GM21360 (cell line): ENCODE data around the gene SEM1.
"Not testable (repeated sequence)": the region's sequence is repeated elsewhere in the genome, so short reads cannot be mapped to it uniquely, and the experiment has no call there.

Source experiments
- ATAC-seq: cut with Tn5 transposase; IDR thresholded peaks from one replicate; pipeline ENCODE4 v1.9.1; 2021; ENCODE audit warnings: mild to moderate bottlenecking, moderate library complexity; ENCODE audit not compliant: unreplicated experiment

The SEM1 gene

GRCh38 chr7:96707901-96708774 is 1.5 kb downstream of the SEM1 start:
- ATAC-seq, result no peak

- no peak for ATAC-seq
Observed at GRCh38 chr7:96701258-96701657, 8.4 kb downstream of the SEM1 start.

- no peak for ATAC-seq
Observed at GRCh38 chr7:96700516-96700915, 9.1 kb downstream of the SEM1 start.

DNA sequence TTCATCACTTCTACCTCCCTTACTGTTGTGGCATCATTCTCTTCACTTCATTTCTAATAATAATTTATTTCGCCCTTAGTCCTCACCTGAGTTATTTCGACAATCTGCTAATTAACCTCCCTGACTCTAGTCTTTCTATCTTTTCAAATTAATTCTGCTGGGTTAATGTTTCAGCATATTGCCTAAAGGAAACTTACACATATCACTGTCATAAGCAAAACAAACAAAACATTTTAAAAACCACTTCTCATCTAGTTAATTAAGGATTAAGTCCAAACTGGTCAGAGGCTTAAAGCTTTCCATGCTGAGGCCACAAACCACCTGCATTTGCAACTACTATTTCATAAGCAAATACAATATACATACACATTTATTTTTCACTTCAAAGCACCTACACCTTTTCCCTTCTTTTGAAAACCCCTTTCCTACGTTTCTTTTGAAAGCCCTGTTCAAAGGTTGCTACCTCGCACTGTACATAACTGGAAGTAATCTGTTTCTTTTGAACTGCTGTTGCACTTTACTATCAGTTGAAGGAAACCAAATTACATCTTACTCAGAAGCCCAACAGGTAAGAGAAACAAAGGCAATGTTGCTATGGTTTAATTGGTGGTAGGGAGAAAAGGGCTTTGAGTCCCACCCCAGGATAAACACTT is 10.3 kb downstream of the SEM1 start:
- no peak for ATAC-seq

DNA sequence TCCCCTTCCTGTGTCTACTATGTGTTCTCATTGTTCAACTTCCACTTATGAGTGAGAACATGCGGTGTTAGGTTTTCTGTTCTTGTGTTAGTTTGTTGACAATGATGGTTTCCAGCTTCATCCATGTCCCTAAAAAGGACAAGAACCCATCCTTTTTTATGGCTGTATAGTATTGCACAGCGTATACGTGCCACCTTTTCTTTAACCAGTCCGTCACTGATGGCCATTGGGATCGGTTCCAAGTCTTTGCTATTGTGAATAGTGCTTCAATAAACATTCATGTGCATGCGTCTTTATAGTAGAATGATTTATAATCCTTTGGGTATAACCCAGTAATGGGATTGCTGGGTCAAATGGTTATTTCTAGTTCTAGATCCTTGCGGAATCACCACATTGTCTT is 11.2 kb downstream of the SEM1 start:
- not testable (repeated sequence) for ATAC-seq

DNA sequence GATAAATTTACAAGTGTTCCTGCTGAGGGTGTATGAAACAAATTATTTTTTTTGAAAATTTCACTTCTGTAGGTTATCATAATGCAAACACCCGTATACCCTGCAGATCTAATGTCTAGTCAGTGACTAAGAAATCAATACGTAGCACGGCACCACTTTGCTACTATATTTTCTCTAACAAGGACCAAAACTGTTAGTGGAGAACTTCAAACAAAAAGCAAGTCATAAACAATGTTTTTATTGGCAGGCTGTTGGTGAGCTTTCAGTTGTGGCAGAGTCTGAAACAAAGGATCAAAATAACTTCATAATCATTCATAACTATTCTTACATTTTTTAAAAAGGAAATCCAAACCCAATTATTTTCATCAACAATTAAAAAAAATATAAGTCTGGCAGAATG is 11.8 kb downstream of the SEM1 start:
- ATAC-seq, result no peak

DNA sequence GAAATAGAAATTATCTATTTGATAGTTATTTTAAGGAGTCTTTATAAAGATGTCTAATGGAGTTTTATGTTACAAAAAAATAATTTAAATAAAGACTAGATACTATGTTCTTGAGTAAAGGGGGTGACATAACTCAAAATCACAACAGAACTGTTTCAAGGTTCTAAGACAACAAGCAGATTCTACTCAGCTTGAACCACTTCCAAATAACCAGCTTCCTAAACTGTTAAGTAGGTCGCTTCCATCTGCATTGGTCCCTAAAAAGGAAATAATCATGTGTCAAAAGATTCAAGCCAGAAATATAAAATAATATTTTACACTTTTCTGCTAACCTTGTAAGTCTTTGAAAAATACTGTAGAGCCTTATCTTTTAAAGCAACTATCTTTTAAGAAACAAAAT is 14.1 kb downstream of the SEM1 start:
- no peak for ATAC-seq

- ATAC-seq, result no peak
Observed at GRCh38 chr7:96694082-96694481, 15.6 kb downstream of the SEM1 start.

DNA sequence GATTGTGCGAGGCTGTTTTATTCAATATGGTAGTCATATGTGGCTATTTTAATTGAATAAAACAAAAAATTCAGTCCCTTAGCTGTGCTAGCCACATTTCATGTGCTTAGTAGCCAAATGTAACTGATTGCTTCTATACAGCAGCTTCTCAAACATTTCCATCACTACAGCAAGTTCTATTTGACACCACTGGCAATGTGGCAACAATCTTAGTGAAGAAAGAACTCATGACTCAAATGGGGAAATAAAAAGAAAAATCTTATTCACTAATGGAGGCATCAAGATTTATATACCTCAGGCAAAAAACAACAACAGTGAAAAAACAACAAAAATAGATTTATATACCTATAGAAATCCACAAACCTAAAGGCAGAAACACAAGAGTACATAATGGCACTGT is 17.9 kb downstream of the SEM1 start:
- no peak for ATAC-seq

GRCh38 chr7:96689414-96689813 is 20.2 kb downstream of the SEM1 start:
- ATAC-seq, result no peak

- no peak for ATAC-seq
Observed at GRCh38 chr7:96686305-96686704, 23.3 kb downstream of the SEM1 start.

- peak; percentile 76 for ATAC-seq
Observed at GRCh38 chr7:96685755-96686154, 23.9 kb downstream of the SEM1 start.

- ATAC-seq, result peak; percentile 68
Observed at GRCh38 chr7:96685353-96685752, 24.3 kb downstream of the SEM1 start.

DNA sequence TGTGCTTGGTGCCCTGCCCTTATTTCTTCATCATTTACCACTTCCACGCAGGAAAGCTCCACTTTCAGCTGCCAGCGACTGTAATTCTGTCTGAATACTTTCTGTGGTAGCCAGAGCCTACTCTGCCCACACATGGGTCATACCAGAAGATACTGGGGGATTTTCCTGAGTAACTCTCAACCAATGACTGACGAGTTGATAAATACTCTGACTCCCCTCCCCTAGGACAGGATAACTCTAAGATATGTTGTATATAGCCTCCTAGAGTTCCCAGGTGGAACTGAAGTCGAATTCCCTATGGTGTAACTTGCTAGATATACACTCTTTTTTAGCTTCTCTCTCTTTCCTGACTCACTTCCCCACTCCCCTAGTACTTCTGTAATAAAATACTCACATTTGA is 29.8 kb downstream of the SEM1 start:
- ATAC-seq, result no peak

DNA sequence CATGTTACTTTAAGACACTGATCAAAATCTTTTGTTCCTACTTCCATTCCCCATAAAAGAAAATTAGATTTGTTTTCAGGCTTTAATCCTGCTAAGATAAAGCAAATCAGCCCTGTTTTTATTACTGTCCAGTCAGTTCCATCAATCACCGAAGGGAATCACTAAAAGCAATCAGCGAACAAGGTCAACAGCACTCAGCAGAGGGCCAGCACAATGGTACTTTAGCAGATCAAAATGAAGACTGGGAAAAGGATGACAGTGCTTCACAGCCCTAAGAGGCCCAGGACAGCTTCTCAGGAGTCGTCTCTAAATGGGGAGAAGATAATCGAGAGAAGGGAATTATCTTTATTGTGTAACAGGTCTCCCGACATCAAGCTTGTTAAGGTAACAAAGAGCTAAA is 32.7 kb downstream of the SEM1 start:
- ATAC-seq, result no peak

DNA sequence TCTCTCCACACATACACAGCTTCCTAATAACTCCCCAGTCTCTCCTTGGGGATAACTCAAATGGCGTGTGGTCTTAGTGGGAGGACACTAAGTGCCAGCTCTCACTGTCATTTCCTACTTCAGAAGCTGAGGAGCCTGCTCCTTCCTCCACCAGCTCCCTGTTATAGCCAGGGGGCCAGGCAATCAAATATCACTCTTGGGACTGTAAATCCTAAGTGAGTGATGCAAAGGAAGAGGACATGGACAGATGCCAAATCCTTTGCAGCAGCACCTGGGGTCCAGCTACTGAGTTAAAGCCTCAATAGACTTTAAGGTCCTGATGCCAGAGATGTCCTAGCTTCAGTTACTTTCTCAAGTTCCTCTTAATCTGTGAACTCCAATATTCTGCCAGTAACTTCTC is 34.1 kb downstream of the SEM1 start:
- ATAC-seq, result no peak

- no peak for ATAC-seq
Observed at GRCh38 chr7:96674565-96674964, 35.1 kb downstream of the SEM1 start.

DNA sequence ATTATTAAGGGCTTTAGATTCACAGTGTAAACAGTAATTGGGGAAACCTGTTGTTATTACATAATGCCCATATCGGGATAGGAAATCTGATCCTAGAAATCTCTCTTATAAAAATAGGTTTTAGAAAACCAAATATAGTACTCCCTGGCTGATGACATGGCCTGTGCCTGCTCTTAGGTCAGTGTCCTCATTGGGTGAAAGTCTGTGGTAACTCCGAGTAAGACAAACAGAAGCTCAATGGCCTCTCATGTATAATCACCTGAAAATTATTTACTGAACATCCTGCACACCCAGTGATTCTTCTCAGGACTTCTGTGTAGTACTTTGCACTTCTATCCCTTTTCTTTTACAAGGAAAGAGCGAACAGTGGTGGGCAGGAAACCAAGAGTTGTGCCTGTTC is 37.8 kb downstream of the SEM1 start:
- ATAC-seq, result no peak

GRCh38 chr7:96670338-96671289 is 39.0 kb downstream of the SEM1 start:
- ATAC-seq, result no peak

DNA sequence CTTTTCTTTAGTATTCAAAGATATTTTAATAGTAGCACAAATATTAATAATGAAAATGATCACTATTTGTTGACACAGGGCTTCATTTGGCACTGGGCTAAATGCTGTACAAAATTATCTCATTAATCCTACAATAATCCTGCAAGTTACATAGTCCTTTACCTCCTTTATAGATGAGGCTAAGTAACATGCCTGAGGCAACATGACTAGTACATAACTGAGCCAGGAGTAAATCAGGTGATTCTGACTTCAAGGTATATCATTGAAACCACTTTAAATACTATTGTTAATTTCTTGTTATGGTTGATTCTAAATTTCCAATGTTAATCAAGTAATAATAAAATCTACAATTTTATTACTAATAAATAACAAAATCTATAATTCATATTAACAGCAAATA is 39.8 kb downstream of the SEM1 start:
- ATAC-seq, result no peak

GRCh38 chr7:96667026-96667425 is 42.6 kb downstream of the SEM1 start:
- no peak for ATAC-seq
